ENCODE measurements around the gene KCNAB2.

GRCh38 chr1:6124341-6124740, 78.7 kb downstream of the KCNAB2 start:
- TF ChIP-seq JUND (IDR thresholded peaks at IDR 0.05) (no peak), EP300 (IDR thresholded peaks at IDR 0.05; ENCODE audit: borderline replicate concordance in 1 of 2, low read depth in 1 of 2, low read length in 1 of 2) (no peak), CTCF (IDR thresholded peaks at IDR 0.05) (no peak), GATA2 (CRISPR knock-in tag; IDR thresholded peaks at IDR 0.05) (no peak), REST (IDR thresholded peaks at IDR 0.05; ENCODE audit: low read depth, low read length) (no peak), SIN3A (IDR thresholded peaks at IDR 0.05; ENCODE audit: borderline replicate concordance, low read depth, low read length) (no peak), CHD2 (IDR thresholded peaks at IDR 0.05; ENCODE audit: low read length, partially characterized antibody) (no peak), POLR2AphosphoS5 (IDR thresholded peaks at IDR 0.05; ENCODE audit: low read depth, low read length) (no peak), EZH2phosphoT487 (IDR thresholded peaks at IDR 0.05; ENCODE audit: borderline replicate concordance, low read depth) (no peak), NFIC (IDR thresholded peaks at IDR 0.05; ENCODE audit: borderline replicate concordance) (no peak), GABPA (IDR thresholded peaks at IDR 0.05; ENCODE audit: low read depth) (no peak), RCOR1 (IDR thresholded peaks at IDR 0.05; ENCODE audit: low read length) (no peak), USF2 (IDR thresholded peaks at IDR 0.05; ENCODE audit: borderline replicate concordance, low read depth, low read length) (no peak)
